Astrocyte of the hippocampus (primary cell): ENCODE data around the gene AP3D1.
"Not testable (repeated sequence)": the region's sequence is repeated elsewhere in the genome, so short reads cannot be mapped to it uniquely, and the experiment has no call there.

Experiments used
- DNase-seq: peaks from one replicate; pipeline ENCODE4 v3.0.0; 2011; ENCODE audit warnings: low read depth, low spot score

AP3D1 gene

DNA sequence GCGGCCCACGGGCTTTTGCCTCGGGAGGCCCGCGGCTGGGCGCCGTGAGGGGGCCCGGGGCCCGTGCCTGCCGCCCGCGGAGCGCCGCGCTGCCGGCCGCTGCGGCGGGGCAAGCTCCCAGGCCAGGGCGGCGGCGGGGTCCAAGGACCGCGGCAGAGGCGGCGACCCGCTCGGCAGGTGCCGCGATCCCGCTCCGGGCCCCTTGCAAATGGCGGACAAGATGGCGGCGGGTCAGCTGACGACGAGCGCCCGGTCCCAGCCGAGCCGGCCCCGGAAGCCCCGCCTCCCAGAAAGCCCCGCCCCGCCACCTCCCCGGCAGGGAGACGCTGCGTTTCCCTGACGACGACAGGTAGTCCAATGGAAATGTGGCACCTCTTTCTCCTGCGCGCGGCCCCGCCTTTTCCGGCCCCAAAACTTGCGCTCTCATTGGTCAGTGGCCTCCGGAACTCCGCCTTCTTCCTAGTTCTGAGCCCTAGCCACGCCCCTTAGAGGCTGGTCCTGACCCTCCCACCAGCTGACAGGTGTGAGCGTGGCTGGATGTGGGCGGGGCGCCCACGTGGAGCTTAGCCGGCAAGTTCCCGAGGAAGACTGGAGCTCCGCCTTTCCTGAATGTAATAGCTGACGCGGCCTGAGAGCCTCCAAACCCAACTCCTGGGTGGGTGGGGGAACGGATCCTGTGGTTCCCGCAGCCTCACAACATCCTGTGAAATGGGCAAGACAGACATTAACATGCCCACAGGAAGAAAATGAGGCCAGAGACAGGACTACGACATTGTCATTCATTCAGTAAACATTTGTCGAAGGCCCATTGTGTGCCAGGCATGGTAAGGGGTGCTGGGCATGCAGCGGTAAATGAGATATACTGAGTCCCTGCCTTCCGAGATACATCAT lies at the start of gene AP3D1:
Gene AP3D1, minus strand, starts transcription at position 228 of the 891 bp plus-strand sequence. CDS start 232 bp downstream, outside the sequence.
- peak; percentile 100 for DNase-seq

DNA sequence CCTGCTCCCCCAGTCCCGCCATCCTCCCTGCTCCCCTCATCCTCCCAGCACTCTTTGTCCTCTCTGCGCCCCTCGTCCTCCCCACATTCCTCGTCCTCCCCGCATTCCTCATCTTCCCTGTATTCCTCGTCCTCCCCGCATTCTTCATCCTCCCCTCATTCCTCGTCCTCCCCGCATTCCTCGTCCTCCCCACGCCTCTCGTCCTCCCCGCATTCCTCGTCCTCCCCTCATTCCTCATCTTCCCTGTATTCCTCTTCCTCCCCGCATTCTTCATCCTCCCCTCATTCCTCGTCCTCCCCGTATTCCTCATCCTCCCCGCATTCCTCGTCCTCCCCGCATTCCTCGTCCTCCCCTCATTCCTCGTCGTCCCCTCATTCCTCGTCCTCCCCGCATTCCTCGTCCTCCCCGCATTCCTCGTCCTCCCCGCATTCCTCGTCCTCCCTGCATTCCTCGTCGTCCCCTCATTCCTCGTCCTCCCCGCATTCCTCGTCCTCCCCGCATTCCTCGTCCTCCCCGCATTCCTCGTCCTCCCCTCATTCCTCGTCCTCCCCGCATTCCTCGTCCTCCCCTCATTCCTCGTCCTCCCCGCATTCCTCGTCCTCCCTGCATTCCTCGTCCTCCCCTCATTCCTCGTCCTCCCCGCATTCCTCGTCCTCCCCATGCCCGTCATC lies 49.4 kb upstream of the AP3D1 start:
- DNase-seq: not testable (repeated sequence)

DNA sequence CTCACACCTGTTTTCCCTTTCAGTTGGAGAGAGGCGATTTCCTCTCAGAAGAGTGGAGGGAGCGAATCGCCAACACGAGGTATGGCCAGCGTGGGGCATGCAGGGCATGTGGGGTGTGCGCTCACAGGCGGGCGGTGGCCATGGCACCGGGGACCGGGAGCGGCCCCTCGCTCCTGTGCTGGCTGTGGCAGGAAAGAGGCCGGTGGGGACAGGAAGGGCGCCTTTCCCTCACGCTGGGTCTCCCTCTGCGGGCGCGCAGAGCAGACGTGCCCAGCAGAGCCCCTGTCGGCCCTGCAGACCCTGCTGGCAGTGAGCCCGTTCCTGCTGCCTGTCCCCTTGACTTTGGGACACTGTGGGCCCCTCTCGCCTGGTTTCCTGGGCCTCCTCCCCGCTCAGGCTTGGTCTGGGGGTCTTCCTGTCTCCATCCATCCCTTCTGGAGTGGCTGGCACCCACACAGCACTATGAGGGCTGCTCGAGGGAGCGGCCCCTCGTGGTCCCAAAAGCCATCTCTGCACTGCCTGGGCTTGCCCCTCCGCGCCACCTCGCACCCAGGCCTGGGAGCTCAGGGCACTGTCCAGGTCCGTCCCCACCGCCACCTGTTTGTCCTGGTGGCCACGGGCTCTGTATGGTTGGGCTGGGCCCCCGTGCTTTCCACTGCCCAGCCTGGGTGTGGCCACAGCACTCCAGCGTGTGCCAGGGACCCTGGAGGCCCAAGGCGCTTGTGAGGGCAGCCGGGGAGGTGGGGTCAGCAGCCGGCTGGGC lies 48.7 kb upstream of the AP3D1 start:
- no peak for DNase-seq

DNA sequence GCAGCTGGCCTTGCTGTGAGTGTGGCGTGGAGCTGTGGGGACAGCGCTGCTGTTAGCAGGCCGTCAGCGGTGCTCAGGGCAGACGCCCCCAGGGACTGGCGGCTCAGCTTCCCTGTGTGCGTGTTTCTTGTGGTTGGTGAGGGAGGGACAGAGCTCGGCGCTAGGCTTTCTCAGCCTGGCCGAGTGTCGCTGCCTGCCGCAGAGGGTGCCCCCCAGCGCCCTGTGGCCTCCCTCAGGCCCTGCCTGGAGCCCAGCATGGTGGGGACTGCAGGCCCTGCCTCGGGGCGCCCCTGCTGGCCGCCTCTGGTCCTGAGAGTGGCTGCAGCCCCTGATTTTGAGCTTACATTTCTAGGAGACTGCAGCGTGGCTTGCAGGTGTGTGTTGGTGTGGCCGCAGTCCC lies 47.8 kb upstream of the AP3D1 start:
- DNase-seq: peak; percentile 46

DNA sequence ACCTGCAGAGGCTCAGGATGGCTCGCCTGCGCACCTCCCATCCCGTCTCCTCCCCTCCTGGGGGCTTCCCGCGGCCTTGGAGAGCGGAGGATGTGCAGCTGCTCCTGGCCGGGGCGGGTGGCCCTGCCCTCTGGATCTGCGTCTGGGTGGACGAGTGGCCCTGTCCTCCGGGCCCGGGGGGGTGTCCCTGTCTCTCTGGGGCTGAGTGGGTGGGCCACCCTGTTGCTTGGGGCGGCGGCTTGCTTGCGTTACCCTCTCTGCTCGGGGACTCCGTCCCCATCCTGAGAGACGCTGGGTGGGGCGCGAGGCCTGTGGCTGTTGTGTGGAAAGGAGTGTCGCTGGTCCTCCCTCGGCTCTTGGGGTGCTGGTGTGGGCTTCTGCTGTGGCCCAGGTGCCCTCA lies 47.0 kb upstream of the AP3D1 start:
- DNase-seq: no peak

DNA sequence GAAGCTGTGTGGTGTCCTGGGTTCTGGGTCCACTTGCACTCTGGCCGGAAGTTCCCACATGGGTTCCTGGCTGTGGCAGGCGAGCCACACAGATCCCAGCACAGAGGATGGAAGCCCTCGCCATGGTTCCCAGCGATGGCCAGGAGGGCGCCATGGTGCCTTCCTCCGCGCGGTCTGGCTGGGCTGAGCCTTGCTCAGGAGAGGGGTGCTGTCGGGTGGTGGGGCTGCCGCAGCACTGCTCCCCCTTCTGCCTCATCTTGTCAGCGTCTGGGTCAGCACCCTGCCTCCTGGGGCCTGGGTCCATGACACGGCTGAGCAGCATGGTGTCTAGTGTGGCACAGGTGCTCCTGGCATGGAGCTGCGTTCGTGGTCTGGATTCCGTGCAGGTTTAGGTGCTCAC lies 45.9 kb upstream of the AP3D1 start:
- DNase-seq: no peak

DNA sequence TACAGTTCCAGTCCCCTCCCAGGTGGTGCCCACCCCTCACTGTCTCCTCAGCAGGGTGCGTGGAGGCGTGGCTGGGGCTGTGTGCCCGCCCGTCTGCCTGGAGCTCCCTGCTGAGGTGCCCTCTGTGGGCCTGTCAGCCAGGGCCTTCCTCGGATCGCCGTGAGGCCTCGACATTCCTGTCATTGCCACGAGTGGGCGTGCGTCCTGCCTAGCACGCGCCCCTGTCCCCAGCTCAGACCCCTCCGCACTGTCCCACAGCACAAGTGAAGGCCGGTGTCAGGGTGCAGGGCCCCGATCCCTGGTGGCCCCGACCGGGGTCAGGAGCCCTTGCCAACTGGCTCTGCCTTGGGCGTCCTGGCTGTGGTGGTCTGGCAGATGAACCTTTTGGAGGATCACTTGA lies 44.5 kb upstream of the AP3D1 start:
- DNase-seq: no peak

DNA sequence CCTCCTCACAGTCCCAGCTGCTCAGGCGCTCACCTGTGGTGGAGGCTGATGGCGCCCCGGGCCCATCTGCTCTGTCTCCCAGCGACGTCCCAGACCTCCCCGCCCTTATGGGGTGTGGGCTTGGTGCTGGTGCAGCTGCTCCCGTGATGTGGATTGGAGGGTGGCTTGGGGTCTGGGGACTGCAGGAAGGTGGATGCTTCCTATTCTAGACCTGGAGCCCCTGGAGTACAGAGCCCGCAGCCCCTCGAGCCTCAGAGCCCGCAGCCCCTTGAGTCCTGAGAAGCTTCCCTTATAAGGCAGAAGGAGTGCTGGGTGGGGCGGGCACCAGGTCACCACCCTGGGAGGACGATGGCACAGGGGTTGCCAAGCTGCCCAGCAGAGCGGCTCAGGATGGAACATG lies 44.0 kb upstream of the AP3D1 start:
- DNase-seq: no peak

DNA sequence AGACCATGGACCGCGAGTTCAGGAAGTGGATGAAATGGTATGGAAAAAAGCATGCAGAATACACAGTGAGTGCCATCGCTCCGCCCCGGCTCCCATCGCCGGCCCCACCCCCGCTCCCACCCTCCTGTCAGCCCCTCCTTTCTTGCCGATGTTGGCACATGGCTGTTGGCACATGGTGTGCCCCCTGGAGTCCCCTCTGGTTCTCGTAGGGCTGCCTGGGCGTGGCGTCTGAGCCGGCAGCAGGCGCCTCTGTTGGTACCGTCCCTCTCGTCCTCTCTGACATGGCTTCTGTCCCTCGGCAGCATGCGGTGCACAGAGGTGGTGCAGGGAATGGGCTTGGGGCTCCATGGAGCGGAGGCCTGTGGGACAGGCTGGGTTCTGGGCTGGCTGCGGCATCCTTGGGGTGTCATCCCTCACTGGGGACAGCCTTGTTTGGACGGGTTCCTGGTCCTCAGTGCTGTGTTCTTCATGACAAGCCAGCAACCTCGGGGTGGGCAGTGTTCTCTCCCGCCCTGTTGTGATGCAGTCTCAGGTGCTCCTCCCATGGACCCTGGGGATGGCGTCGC lies 43.2 kb upstream of the AP3D1 start:
- DNase-seq: no peak

DNA sequence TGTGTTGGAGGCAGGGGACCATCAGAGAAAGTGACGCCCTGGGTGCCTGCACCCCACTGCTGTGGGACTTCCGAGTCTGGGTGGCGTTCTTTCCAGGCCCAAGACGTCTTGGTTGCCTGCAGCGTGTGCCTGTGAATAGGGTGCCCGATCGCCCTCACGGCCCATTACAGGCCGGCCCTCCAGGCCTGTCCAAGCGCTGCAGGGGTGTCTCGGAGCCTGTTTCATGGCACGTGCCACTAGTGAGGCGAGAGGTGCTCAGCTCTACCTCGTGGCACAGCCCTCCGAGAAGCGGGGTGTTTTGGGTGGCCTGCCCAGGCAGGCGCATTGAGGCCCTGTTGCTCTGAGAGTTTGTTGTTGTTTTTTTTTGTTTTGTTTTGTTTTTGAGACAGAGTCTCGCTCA lies 42.4 kb upstream of the AP3D1 start:
- DNase-seq: no peak

DNA sequence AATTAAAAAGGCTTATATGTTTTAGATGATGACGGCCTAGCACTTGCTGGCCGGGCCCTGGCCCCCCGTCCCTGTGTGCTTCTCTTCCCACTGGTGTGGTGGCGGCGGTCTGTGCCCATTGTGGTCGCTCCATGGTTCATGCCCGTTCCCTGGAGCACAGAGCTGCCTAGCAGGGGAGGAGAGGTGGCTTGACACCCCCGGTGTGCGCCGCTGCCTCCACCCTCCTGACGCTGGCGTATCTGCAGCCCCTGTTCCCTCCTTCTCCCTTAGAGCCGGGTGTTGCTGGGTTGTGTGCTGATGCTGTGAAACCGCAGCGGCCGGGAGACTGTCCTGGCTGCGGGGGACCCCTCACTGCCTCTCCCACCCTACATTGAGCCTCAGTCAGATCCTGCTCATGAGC lies 41.5 kb upstream of the AP3D1 start:
- no peak for DNase-seq

DNA sequence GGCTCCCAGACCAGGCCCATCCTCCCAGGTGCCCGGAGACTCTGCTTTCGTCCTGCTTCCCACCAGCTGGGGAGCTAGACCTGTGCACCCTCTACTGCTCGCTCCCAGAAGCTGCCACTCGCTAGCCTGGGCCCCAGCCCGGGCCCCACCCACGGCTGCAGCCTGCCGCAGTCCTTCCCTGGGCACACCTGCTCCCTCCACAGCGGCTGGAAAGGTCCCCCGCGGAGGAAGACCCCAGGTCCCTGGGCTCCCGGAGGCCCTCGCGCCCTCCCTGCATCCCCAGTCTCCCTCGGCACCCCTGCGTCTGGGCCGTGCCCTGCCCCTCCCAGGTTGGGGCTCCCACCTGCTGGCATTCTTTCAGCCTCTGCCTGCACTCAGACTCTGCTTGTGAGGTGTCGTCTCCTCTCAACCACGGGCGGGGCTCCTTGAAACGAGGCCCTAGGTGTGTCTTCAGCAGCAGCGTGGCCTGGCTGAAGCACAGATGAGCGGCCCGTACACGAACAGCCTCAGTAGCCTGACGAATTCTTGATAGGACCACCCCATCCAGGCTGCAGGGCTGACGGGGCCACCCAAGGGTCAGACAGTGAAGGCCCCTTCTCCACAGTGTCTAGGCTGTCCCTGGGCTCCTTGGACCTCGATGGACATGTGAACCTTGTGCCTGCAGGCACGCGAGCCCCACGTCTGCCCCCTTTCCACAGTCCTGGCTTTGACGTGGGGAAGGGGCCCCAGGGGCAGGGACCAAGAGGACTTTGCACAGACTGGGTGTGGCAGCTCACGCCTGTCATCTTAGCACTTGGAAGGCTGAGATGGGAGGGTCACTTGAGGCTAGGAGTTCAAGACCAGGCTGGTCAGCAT lies 40.3 kb upstream of the AP3D1 start:
- DNase-seq: no peak

DNA sequence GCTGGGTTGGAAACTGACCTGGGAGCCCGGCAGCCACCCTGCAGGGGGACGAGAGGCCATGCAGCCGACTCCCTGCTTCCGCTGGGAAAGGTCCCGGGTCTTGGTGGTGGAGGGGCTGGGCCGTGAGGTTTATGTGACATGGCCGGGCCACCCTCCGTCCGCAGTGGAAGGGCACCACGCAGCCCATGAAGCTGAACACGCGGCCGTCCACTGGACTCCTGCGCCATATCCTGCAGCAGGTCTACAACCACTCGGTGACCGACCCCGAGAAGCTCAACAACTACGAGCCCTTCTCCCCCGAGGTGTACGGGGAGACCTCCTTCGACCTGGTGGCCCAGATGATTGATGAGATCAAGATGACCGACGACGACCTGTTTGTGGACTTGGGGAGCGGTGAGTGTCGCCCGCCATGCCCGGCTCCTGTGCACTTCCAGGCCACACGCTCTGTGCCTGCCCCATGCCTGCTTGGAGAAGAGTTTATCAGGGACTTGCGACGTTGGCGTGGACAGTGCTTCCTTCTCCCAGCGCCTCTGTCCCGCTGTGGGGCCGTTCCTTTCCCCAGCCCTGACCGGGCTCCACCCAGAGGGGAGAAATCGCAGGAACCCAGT lies 39.6 kb upstream of the AP3D1 start:
- no peak for DNase-seq

DNA sequence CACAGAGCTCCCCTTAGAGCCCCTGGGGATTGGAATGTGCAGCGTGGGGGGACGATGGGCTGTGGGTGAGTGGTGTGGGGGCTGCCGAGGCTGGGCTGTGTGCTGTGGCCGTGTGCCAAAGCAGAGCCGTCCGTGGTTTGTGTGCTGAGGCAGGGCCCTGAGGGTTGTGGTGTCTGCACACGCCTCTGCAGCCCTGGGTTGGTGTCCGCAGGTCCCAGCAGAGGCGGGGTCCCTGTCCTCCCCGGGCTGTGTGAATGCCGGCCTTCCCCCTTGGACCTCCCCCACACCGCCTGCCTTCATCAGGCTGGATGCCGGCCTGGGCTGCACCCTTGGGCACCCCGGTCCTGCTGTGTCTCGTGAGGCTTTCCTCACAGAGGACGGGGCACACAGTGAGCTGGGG lies 38.5 kb upstream of the AP3D1 start:
- DNase-seq: no peak

DNA sequence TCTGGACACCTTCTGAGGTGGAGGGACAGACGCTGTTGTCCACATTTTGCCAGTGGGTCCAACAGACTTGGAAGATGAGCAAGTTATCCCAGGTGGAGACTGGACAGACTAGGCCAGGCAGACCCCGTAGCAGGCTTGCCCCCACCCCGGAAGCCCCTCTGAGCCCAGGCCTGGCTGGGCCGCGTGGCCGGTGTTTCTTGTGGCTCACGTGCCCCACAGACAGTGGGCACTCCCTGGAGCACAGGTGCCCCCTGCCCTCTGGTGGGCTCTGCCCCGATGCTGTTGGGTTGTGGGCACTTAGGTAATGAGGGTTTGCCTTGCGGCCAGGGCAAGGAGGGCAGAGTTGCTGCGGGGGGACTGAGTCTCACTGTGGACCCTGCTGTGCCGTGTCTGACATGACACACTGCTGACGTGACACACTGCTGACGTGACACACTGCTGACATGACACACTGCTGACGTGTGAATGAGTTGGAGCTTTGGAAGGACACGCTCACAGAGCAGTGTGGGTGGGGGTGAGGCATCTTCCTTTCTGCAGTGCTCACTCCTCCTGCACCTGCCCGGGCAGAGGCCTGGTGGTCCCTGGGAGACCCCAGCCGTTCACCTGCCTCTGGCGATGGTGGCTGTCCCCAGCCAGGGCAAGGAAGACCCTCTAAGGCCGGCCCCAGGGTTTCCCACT lies 37.5 kb upstream of the AP3D1 start:
- no peak for DNase-seq

DNA sequence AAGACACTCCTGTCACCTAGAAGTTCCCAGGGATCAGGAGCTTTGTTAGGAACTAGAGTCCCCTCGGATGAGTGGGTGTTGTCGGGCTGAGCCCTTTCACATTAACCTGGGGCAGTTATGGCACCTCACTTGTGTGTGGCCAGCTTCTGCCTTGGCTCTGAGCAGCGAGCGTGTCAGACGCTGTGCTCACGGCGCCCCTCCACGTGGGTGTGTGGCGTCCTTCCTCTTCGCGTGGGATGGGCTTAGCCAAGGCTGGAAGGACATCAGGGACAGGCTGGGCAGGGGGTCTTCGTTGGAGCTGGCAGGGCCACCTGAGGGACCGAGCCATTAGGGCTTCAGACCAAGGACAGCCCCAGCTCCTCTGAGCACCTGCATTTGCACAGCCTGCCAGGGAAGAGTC lies 35.8 kb upstream of the AP3D1 start:
- DNase-seq: no peak

DNA sequence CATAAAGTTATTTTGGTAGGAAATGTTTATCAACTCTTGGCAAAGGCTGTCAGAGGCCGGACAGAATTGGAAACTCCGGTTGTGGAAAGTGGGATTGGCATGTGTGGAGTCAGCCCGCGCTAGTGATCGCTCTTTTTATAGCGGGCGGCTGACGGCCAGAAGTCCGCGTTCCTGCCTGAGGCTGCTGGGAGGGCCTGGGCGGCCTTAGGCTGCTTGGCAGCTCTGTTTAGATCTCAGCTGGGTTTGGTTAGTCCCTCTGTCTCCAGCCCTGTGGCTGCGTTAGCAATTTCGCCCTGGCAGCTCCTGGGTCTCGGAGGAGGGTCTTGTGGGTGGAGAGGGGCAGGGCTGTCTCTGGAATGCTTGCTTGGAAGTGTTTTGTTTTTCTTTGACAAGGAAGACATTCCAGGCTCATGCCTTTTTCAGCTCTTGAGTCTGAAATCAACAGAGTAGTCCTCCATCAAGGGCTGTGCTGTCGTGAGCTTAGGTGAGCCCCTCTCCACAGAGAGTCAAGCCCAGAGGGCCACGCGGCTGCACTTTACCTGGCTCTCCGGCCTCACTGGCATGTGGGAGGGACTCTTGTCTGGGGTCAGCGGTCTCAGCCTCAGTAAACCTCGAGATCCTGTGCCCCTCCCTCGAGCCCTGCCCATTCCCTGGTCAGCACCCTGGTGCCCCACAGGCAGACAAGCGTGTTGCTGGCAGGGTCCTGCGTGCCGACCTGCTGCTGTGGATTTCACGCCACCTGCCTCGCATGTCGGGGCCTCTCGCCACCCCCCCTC lies 34.9 kb upstream of the AP3D1 start:
- peak; percentile 98 for DNase-seq

DNA sequence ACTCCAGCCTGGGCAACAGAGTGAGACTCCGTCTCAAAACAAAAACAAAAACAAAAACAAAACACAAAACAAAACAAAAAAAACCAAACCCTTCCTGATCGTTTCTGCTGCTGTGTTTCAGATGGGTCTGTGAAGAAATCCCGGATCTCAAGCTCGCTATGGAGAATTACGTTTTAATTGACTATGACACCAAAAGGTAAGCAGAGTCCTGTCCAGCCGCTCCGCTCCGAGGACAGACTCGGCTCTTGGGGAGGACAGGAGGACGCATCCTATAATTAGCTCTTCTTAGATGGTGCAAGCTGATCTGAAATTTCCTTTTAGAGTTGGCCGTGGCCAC lies 34.3 kb upstream of the AP3D1 start:
- no peak for DNase-seq

DNA sequence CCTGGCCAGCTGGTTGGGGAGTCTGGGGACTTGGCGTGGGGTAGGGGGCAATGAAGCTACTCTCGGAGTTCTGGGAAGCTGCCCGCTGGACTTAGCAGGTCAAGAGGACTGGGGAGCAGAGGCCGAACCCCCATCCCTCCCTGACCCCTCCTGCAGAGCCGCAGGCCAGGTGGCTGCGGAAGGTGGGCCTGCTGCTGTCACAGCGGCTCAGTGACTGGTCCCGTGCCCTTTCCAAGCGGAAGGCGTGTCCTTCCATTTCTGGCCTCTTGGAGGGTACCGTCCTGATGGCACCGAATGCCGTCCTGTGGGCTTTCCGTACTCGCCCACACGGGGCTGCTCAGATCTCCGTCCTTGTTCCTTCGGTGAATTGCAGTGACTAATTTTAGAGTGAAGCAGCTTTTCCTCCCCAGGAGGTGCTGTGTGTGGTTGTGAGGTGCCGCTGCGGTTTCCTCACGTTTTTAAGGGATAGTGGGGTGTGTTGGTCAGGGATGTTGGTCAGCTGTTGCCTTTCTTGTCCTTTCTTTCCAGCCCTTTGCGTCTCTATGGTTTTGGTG lies 33.1 kb upstream of the AP3D1 start:
- no peak for DNase-seq
